NCI-H446 (cell line): ENCODE measurements around the gene CYP2C18.
"Not testable (repeated sequence)": the region's sequence is repeated elsewhere in the genome, so short reads cannot be mapped to it uniquely, and the experiment has no call there.

ENCODE experiments used
- DNase-seq, 2 experiments: peaks; one replicate each; lab custom pipeline; 2025; lab: John Stamatoyannopoulos, UW

Gene CYP2C18

GRCh38 chr10:94683214-94684054, at the start of gene CYP2C18:
Gene CYP2C18, plus strand, starts transcription at chr10:94683729. Its CDS starts 91 bp downstream, at chr10:94683820.
- DNase-seq = no peak

- not testable (repeated sequence) for DNase-seq
These were observed 45.4 kb upstream of the CYP2C18 start for GRCh38 chr10:94638097-94638496.

- no peak for DNase-seq
These were observed 43.6 kb upstream of the CYP2C18 start for GRCh38 chr10:94639902-94640301.

GRCh38 chr10:94640562-94640961, 43.0 kb upstream of the CYP2C18 start:
- DNase-seq = no peak

DNA sequence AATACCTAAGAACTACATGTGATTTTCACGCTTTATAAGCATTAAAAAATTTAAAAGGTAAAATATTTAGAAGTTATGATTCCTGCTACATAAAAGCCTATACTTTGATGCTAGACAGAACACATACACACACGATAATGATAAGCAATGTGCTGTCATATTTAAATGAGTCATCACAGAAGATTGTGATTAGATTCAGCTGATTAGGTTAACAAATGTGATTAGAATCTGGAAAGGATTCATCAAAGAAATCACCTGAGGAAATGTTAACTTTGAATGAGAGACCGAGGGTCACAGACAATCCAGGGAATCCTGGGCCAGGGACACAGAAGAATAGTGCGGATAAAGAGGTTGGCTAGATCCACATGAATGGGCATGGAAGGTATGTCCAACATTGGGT, 42.0 kb upstream of the CYP2C18 start:
- no peak for DNase-seq

GRCh38 chr10:94644352-94644751, 39.2 kb upstream of the CYP2C18 start:
- no peak for DNase-seq

DNA sequence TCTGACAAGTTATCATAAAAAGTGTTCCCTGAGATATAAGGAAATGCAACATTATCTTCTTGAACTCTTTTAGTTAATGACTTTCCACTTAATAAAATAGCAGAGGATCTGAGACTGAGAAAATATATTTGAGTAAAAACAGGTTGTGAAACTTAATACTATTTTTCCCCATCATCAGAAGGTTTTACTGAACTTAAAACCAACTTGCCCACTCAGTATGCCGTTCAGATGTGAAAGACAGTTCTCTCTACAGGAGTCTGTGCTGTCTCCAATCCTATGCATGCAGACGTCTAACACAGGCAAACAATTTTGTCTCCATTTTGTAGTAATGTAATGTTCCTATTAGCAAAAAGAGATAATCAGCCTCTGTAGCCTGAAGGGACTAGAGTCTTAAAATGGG, 38.2 kb upstream of the CYP2C18 start:
- DNase-seq = no peak

GRCh38 chr10:94655201-94655600, 28.3 kb upstream of the CYP2C18 start:
- not testable (repeated sequence) for DNase-seq

- DNase-seq = not testable (repeated sequence)
These were observed 20.5 kb upstream of the CYP2C18 start for GRCh38 chr10:94663061-94663460.

GRCh38 chr10:94666391-94667102, 17.0 kb upstream of the CYP2C18 start:
- DNase-seq = no peak

DNA sequence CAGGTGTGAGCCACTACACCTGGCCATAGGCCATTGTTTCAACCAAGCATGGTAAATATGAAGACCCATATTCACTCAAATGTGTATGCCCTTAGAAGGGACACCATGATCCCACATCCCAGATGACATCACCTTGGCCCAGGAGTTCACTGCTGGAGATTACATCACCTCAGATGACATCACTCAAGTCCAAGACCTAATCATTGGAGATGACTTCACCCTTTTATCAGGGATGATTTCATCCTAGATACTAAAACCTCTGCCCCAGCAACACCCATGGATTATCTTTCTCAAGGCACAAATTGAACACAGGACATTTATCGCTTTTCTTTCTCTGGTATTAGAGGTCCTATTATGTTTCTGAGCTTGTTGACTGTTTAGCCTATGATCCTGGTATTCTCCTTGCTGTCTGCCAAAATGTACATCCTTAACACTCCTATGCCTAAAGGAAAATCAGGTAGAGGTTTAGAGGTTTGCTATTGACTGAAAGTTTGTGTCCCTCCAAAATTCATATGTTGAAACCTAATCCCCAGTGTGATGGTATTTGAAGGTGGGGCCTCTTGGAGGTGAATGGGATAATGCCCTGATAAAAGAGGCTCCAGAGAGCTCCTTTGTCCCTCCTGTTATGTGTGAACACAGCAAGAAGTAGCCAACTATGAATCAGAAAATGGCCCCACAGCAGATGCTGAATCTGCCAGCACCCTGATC, 9.8 kb upstream of the CYP2C18 start:
- no peak for DNase-seq

DNA sequence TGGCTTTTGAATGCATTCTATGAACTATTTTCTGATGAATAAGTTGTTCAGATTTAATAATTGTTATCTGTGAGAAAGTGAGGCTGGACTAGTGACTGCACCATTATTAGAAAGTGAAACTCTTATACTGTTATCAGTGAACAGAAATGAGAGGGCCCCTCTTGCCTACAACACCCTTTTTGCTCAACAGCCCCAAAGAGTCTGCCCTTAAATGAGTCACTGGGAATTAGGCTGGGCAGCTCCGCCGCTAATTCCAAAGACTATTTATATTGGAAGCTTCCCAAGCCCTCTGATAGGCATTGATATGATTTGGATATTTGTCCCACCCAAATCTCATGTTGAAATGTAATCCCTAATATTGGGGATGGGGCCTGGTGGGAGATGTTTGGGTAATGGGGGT, 7.0 kb upstream of the CYP2C18 start:
- no peak for DNase-seq

GRCh38 chr10:94677691-94678090, 5.8 kb upstream of the CYP2C18 start:
- peak in 1 of 2 experiments; percentile 12 for DNase-seq

DNA sequence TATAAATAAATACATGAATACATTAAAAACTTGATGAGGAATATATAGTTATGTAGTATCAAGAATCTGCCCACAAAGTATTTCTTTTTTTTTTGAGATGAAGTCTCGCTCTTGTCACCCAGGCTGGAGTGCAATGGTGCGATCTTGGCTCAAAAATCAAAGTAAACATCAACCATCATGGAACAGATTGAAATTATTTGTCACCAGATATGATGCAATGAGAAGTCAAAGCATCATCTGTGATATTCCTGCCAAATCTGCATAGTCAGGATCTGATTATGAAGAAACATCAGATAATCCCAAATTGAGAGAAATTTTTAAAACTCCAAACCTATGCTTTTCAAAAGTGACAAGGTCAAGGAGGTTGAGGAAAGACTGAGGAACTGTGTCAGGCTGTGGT, 5.1 kb upstream of the CYP2C18 start:
- peak; percentile 42 to 46 for DNase-seq

- DNase-seq = no peak
These were observed 3.0 kb upstream of the CYP2C18 start for GRCh38 chr10:94680544-94680943.

DNA sequence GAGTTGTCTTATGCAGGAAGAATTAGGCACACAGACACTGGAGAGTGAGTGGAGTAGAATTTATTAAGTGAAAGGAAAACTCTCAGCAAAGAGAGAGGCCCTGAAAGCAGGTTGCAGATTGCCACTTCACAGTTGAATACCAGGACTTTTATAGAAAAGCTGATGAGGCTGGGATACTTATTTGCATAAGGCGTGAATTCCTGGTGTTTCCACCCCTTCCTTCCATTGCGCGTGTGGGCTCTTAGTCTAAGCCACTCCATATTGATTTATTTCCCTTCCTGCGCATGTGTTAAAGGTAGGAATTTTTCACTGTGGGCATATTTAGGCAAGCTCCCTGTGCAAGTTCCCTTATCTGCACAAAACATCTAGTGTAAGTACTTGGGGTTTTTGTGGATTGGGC, 893 bp upstream of the CYP2C18 start:
- DNase-seq = not testable (repeated sequence)

DNA sequence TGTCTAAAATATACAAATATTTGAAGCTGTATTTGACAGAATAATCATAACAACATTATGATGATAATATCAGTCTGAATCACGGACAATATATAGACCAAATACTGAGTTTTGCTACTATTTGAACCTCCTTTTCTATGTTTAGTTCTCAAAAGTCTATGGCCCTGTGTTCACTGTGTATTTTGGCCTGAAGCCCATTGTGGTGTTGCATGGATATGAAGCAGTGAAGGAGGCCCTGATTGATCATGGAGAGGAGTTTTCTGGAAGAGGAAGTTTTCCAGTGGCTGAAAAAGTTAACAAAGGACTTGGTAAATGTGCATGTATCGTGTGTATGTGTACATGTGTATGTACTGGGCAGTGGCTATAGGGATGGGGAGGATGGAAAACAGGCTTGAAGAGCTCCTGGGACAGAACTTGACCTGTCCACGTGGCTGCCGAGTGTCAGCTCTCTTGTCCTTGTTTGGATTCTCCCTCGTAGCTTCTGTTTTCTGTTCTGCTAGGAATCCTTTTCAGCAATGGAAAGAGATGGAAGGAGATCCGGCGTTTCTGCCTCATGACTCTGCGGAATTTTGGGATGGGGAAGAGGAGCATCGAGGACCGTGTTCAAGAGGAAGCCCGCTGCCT, 4.2 kb downstream of the CYP2C18 start:
- no peak for DNase-seq

DNA sequence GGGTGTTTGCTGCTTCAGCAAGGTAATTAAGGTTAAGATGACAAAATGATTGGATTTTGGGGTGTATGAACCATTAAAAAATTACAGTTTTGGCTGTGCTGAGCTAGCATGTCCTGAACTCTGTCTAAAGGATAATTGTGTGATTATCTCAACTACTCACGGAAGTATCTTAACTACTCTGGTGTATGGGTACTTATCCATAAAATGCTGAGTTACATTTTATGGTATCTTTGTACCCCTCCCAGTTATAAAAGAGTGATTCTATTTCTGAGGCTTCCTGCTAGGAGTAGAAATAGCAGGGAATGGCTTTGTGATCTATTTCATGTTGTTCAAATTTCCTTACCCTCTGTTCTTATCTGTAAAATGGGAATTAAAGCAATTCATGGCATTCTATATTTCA, 22.6 kb downstream of the CYP2C18 start:
- no peak for DNase-seq

GRCh38 chr10:94710578-94710977, 27.0 kb downstream of the CYP2C18 start:
- DNase-seq = no peak

GRCh38 chr10:94725871-94726270, 42.3 kb downstream of the CYP2C18 start:
- DNase-seq = peak in 1 of 2 experiments; percentile 19

GRCh38 chr10:94735197-94735596, 51.7 kb downstream of the CYP2C18 start:
- no peak for DNase-seq

DNA sequence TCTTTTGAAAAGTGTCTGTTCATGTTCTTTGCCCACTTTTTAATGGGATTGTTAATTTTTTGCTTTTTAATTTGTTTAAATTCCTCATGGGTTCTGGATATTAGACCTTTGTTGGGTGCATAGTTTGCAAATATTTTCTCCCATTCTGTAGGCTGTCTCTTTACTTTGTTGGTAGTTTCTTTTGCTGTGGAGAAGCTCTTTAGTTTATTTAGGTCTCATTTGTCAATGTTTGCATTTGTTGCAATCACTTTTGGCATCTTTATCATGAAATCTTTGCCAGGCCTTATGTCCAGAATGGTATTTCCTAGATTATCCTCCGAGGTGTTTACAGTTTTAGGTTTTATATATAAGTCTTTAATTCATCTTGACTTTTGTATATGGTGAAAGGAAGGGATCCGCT, 55.1 kb downstream of the CYP2C18 start:
- DNase-seq = no peak
